Measurements from ENCODE around the gene VCY.
"Not testable (repeated sequence)": the region's sequence is repeated elsewhere in the genome, so short reads cannot be mapped to it uniquely, and the experiment has no call there.

The VCY gene

DNA sequence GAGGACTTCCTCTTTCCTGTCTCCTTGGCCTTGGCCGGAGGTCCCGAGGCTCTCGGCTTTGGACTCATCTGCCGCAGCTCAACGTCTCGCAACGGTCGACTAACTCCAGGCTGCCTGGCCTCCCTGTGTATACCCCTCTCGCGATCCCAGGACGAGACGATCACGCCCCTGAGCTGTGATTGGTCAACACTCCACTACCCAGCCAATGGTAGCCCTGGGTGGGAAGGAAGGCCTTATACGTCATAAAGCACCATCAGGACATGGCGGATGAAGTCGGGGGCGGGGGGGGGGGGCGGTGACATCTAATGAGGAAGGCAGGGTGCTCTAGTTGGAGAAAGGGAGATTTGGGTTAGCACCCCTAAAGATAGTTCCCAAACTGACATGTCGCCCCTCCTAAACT is at the start of gene VCY:
VCY (minus strand) TSS at position 101 of the 400 bp plus-strand sequence; CDS start at position 68, 33 bp downstream.
- DNase-seq, result not testable (repeated sequence)

DNA sequence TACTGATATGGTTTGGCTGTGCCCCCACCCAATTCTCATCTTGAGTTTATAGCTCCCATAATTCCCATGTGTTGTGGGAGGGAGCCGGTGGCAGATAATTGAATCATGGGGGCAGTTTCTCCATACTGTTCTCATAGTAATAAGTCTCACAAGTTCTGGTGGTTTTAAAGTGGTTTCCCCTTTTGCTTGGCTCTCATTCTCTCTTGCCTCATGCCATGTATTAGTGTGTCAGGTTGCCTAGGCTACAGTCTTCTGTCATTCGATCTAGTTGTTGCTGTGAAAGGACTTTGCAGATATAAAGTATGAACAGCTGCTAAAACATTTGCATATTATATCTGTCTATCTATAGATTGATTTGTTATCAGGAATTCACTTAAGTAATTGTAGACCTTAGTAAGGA is 44.1 kb upstream of the VCY start:
- DNase-seq, result not testable (repeated sequence)

DNA sequence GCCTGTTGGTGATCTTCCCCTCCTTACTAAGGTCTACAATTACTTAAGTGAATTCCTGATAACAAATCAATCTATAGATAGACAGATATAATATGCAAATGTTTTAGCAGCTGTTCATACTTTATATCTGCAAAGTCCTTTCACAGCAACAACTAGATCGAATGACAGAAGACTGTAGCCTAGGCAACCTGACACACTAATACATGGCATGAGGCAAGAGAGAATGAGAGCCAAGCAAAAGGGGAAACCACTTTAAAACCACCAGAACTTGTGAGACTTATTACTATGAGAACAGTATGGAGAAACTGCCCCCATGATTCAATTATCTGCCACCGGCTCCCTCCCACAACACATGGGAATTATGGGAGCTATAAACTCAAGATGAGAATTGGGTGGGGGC is 25.6 kb upstream of the VCY start:
- DNase-seq, result not testable (repeated sequence)

DNA sequence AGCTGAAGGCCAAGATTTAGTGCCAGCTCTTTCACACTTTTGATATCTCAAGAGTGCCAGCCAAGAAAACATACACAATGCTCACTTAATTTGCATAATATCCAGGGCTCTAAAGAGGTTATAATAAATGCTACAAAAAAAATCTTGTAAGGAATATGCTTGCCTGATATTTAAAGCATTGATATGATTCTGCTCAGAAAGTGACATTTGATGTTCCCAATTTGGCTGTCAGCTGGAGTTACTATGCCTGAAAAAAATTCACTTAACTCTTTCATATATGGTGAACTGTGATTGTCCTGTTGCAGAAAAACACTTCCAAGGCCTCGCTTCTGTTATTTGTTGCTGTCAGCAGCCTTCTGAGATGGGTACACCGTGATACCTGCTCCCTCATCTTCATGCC is 43.9 kb downstream of the VCY start:
- DNase-seq, result not testable (repeated sequence)
